ENCODE results near the gene RBM28.
"Not testable (repeated sequence)": the region's sequence is repeated elsewhere in the genome, so short reads cannot be mapped to it uniquely, and the experiment has no call there.

The RBM28 gene

DNA sequence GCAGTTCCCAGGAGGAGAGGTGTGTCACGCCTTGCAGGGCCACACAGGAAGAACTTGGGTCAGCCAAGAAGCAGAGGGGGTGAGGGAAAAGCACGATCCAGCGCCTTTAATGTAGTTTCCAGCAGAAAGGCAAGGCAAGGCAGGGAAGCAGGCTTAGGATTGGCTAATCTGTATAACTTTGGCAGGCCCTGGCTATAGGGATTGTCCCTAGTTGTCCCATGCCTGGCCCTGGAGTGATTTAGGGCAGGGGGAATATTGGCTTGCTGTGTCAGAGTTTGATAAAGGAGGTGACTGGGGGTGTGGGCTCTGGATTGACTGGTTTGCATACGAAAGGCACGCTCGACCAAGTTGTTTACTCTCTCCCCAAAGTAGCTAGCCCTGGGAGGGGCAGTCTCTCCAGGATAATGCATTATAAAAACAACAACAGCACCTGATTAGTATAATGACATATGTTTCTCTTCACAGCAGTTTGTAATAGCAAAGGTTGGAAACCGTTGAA, 44.5 kb downstream of the RBM28 start:
- no peak overlapping the region for H3K4me3 ChIP-seq (ENCODE audit: low read length in 2 of 2)
- H3K23ac ChIP-seq (ENCODE audit: low read depth, low read length, poor library complexity), result no peak overlapping the region
- no peak overlapping the region for H2BK15ac ChIP-seq (ENCODE audit: low read length)
- H3K14ac ChIP-seq (ENCODE audit: low read length), result no peak overlapping the region
- H3K9me3 ChIP-seq (replicated peaks in 1 of 2; ENCODE audit: control insufficient read depth in 2 of 2, insufficient read depth in 1 of 2, low read depth in 1 of 2, low read length in 2 of 2), result no peaks in the 10 kb centered on the region
- H3K4me1 ChIP-seq (ENCODE audit: control insufficient read depth in 2 of 2, insufficient read depth in 1 of 2, low read depth in 1 of 2, low read length in 2 of 2), result peaks cover 3 to 4% of the 10 kb centered on the region in 2 donors
- no CpG with 5 or more reads among the region's 7 CpGs for WGBS, 2 donors (ENCODE audit: extremely low coverage in 2 of 2, insufficient read length in 2 of 2, insufficient replicate concordance in 1 of 2)
- peaks cover 3 to 19% of the 10 kb centered on the region in 2 donors for H3K36me3 ChIP-seq (replicated peaks in 1 of 2; ENCODE audit: control insufficient read depth in 2 of 2, insufficient read depth in 2 of 2, low read length in 2 of 2)
- H4K8ac ChIP-seq (ENCODE audit: low read depth, low read length), result no peak overlapping the region
- no peaks in the 10 kb centered on the region for H3K79me1 ChIP-seq (ENCODE audit: low read depth, low read length)
- no peak overlapping the region for H2BK12ac ChIP-seq (ENCODE audit: low read length)
- no peak overlapping the region for H2BK5ac ChIP-seq (ENCODE audit: low read length)
- H3K27me3 ChIP-seq (ENCODE audit: control insufficient read depth in 3 of 3, insufficient read depth in 3 of 3, low read depth in 1 of 3, low read length in 3 of 3), result no peaks in the 10 kb centered on the region
- H2AFZ ChIP-seq (ENCODE audit: low read length), result no peak overlapping the region
- H3K18ac ChIP-seq (ENCODE audit: low read length), result no peak overlapping the region
- no peak overlapping the region for H2BK120ac ChIP-seq (ENCODE audit: low read depth, low read length)
- no peak overlapping the region for H3K4me2 ChIP-seq (ENCODE audit: insufficient read depth, low read length, poor library complexity, severe bottlenecking)
- H4K91ac ChIP-seq (ENCODE audit: low read depth, low read length, poor library complexity), result no peak overlapping the region
- no peak overlapping the region for H3K27ac ChIP-seq (replicated peaks; ENCODE audit: low read length)
- H2AK5ac ChIP-seq (ENCODE audit: low read depth, low read length), result no peak overlapping the region
- no peak for DNase-seq (ENCODE audit: low spot score)
- H3K4ac ChIP-seq (ENCODE audit: low read length), result no peak overlapping the region
- no peak overlapping the region for H3K9ac ChIP-seq (ENCODE audit: low read depth, low read length, poor library complexity)

DNA sequence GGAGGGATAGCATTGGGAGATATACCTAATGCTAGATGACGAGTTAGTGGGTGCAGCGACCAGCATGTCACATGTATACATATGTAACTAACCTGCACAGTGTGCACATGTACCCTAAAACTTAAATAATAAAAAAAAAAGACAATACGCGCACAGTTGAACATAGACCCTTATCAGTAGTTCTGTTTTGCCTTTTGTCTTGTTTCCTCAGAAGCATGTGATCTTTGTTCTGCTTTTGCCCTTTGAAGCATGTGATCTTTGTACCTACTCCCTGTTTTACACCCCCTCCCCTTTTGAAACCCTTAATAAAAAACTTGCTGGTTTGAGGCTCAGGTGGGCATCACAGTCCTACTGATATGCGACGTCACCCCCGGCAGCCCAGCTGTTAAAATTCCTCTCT, 45.7 kb downstream of the RBM28 start:
- DNase-seq (ENCODE audit: low spot score); H2BK120ac ChIP-seq (ENCODE audit: low read depth, low read length); H2BK5ac ChIP-seq (ENCODE audit: low read length); H4K91ac ChIP-seq (ENCODE audit: low read depth, low read length, poor library complexity); H3K79me1 ChIP-seq (ENCODE audit: low read depth, low read length); H2AK5ac ChIP-seq (ENCODE audit: low read depth, low read length); H2BK12ac ChIP-seq (ENCODE audit: low read length); H3K18ac ChIP-seq (ENCODE audit: low read length); H3K4me3 ChIP-seq (ENCODE audit: low read length in 2 of 2); H3K4me2 ChIP-seq (ENCODE audit: insufficient read depth, low read length, poor library complexity, severe bottlenecking); H3K27me3 ChIP-seq (ENCODE audit: control insufficient read depth in 3 of 3, insufficient read depth in 3 of 3, low read depth in 1 of 3, low read length in 3 of 3); H3K9ac ChIP-seq (ENCODE audit: low read depth, low read length, poor library complexity); H3K23ac ChIP-seq (ENCODE audit: low read depth, low read length, poor library complexity); H2AFZ ChIP-seq (ENCODE audit: low read length); H3K4me1 ChIP-seq (ENCODE audit: control insufficient read depth in 2 of 2, insufficient read depth in 1 of 2, low read depth in 1 of 2, low read length in 2 of 2); H3K14ac ChIP-seq (ENCODE audit: low read length); H3K27ac ChIP-seq (replicated peaks; ENCODE audit: low read length); H4K8ac ChIP-seq (ENCODE audit: low read depth, low read length); H3K36me3 ChIP-seq (replicated peaks in 1 of 2; ENCODE audit: control insufficient read depth in 2 of 2, insufficient read depth in 2 of 2, low read length in 2 of 2); H3K9me3 ChIP-seq (replicated peaks in 1 of 2; ENCODE audit: control insufficient read depth in 2 of 2, insufficient read depth in 1 of 2, low read depth in 1 of 2, low read length in 2 of 2); H2BK15ac ChIP-seq (ENCODE audit: low read length); H3K4ac ChIP-seq (ENCODE audit: low read length): not testable (repeated sequence)
- WGBS, 2 donors (ENCODE audit: extremely low coverage in 2 of 2, insufficient read length in 2 of 2, insufficient replicate concordance in 1 of 2), result no CpG with 5 or more reads among the region's 7 CpGs

DNA sequence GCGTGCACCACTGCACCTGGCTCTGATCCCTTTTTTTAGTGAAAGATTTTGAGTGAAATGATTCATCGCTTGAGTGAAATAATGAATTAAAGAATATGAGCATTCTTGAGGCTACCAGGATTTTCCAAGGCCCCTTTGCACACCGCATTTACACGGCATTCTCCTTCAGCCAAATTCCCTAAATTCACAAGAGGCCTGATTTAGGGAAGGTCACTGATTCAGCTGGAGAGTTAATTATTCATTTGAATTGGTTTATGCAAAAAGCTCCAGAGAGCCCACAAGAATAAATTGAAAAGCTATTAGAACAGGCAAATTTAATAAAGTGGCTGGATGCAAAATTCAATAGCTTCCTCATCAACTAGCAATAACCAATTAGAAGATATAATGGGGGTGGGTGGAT, 56.2 kb downstream of the RBM28 start:
- no peak overlapping the region for H3K4me3 ChIP-seq (ENCODE audit: low read length in 2 of 2)
- H2AFZ ChIP-seq (ENCODE audit: low read length), result no peak overlapping the region
- H3K79me1 ChIP-seq (ENCODE audit: low read depth, low read length), result no peaks in the 10 kb centered on the region
- H4K91ac ChIP-seq (ENCODE audit: low read depth, low read length, poor library complexity), result no peak overlapping the region
- no peak overlapping the region for H3K4me2 ChIP-seq (ENCODE audit: insufficient read depth, low read length, poor library complexity, severe bottlenecking)
- no peak overlapping the region for H3K9ac ChIP-seq (ENCODE audit: low read depth, low read length, poor library complexity)
- H3K23ac ChIP-seq (ENCODE audit: low read depth, low read length, poor library complexity), result no peak overlapping the region
- H3K36me3 ChIP-seq (replicated peaks in 1 of 2; ENCODE audit: control insufficient read depth in 2 of 2, insufficient read depth in 2 of 2, low read length in 2 of 2), result peaks cover 0 to 2% of the 10 kb centered on the region in 2 donors
- H3K14ac ChIP-seq (ENCODE audit: low read length), result no peak overlapping the region
- no peak overlapping the region for H3K18ac ChIP-seq (ENCODE audit: low read length)
- DNase-seq (ENCODE audit: low spot score), result no peak
- no peak overlapping the region for H3K4ac ChIP-seq (ENCODE audit: low read length)
- peaks cover 0 to 3% of the 10 kb centered on the region in 2 donors for H3K9me3 ChIP-seq (replicated peaks in 1 of 2; ENCODE audit: control insufficient read depth in 2 of 2, insufficient read depth in 1 of 2, low read depth in 1 of 2, low read length in 2 of 2)
- H2AK5ac ChIP-seq (ENCODE audit: low read depth, low read length), result no peak overlapping the region
- no peaks in the 10 kb centered on the region for H3K27me3 ChIP-seq (ENCODE audit: control insufficient read depth in 3 of 3, insufficient read depth in 3 of 3, low read depth in 1 of 3, low read length in 3 of 3)
- no peak overlapping the region for H2BK5ac ChIP-seq (ENCODE audit: low read length)
- no peak overlapping the region for H2BK12ac ChIP-seq (ENCODE audit: low read length)
- no peak overlapping the region for H2BK120ac ChIP-seq (ENCODE audit: low read depth, low read length)
- no peak overlapping the region for H2BK15ac ChIP-seq (ENCODE audit: low read length)
- H4K8ac ChIP-seq (ENCODE audit: low read depth, low read length), result no peak overlapping the region
- H3K27ac ChIP-seq (replicated peaks; ENCODE audit: low read length), result no peak overlapping the region
- no peaks in the 10 kb centered on the region for H3K4me1 ChIP-seq (ENCODE audit: control insufficient read depth in 2 of 2, insufficient read depth in 1 of 2, low read depth in 1 of 2, low read length in 2 of 2)
- no CpG with 5 or more reads among the region's 4 CpGs for WGBS, 2 donors (ENCODE audit: extremely low coverage in 2 of 2, insufficient read length in 2 of 2, insufficient replicate concordance in 1 of 2)

DNA sequence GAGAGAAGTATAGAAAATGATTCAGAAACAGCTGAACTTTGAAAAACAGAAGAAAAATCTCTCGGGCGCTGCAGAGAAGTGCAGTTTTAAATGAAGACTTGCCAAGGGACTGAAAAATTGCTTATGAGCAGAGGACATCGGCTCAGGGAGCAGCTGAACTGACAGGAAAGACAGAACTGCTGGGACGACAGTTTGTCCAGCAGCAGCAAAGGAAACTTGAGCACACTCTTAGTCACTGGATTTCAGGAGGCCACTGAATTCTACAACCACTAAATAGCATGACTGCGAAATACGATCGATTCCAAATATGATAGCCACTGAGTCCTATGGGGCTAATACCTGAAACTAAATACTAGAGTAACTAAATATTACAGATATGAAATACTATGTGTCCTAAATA, 59.6 kb downstream of the RBM28 start:
- no peak overlapping the region for H2AFZ ChIP-seq (ENCODE audit: low read length)
- H2AK5ac ChIP-seq (ENCODE audit: low read depth, low read length), result no peak overlapping the region
- H2BK120ac ChIP-seq (ENCODE audit: low read depth, low read length), result no peak overlapping the region
- no CpG with 5 or more reads among the region's 7 CpGs for WGBS, 2 donors (ENCODE audit: extremely low coverage in 2 of 2, insufficient read length in 2 of 2, insufficient replicate concordance in 1 of 2)
- no peak for DNase-seq (ENCODE audit: low spot score)
- H2BK15ac ChIP-seq (ENCODE audit: low read length), result no peak overlapping the region
- H4K8ac ChIP-seq (ENCODE audit: low read depth, low read length), result no peak overlapping the region
- H2BK5ac ChIP-seq (ENCODE audit: low read length), result no peak overlapping the region
- no peaks in the 10 kb centered on the region for H3K4me1 ChIP-seq (ENCODE audit: control insufficient read depth in 2 of 2, insufficient read depth in 1 of 2, low read depth in 1 of 2, low read length in 2 of 2)
- no peaks in the 10 kb centered on the region for H3K27me3 ChIP-seq (ENCODE audit: control insufficient read depth in 3 of 3, insufficient read depth in 3 of 3, low read depth in 1 of 3, low read length in 3 of 3)
- H3K18ac ChIP-seq (ENCODE audit: low read length), result no peak overlapping the region
- no peak overlapping the region for H3K23ac ChIP-seq (ENCODE audit: low read depth, low read length, poor library complexity)
- H3K4me3 ChIP-seq (ENCODE audit: low read length in 2 of 2), result no peak overlapping the region
- peaks cover 0 to 1% of the 10 kb centered on the region in 2 donors for H3K36me3 ChIP-seq (replicated peaks in 1 of 2; ENCODE audit: control insufficient read depth in 2 of 2, insufficient read depth in 2 of 2, low read length in 2 of 2)
- no peak overlapping the region for H3K4me2 ChIP-seq (ENCODE audit: insufficient read depth, low read length, poor library complexity, severe bottlenecking)
- H2BK12ac ChIP-seq (ENCODE audit: low read length), result no peak overlapping the region
- no peak overlapping the region for H3K27ac ChIP-seq (replicated peaks; ENCODE audit: low read length)
- H3K14ac ChIP-seq (ENCODE audit: low read length), result no peak overlapping the region
- H3K79me1 ChIP-seq (ENCODE audit: low read depth, low read length), result no peaks in the 10 kb centered on the region
- H4K91ac ChIP-seq (ENCODE audit: low read depth, low read length, poor library complexity), result no peak overlapping the region
- H3K9me3 ChIP-seq (replicated peaks in 1 of 2; ENCODE audit: control insufficient read depth in 2 of 2, insufficient read depth in 1 of 2, low read depth in 1 of 2, low read length in 2 of 2), result peaks cover 0 to 6% of the 10 kb centered on the region in 2 donors
- no peak overlapping the region for H3K9ac ChIP-seq (ENCODE audit: low read depth, low read length, poor library complexity)
- H3K4ac ChIP-seq (ENCODE audit: low read length), result no peak overlapping the region

Data from neuronal stem cell (in vitro differentiated cells).